Suprapubic skin (tissue), 4 donors: ENCODE measurements around the gene S1PR5.

Source experiments
- EP300 ChIP-seq: sonication (generic); formaldehyde crosslinking; IDR thresholded peaks from one replicate; pipeline ENCODE4 v1.6.1; 2017; ENCODE audit warnings: antibody characterized with exemption
- POLR2A ChIP-seq, 2 donors: fragments of 450-650 bp; IDR thresholded peaks; one replicate each; pipeline ENCODE4 v1.6.1; 2017; ENCODE audit warnings: antibody characterized with exemption in 2 of 2, mild to moderate bottlenecking in 2 of 2, moderate library complexity in 2 of 2
- POLR2AphosphoS5 ChIP-seq, 3 donors: sonication (generic); formaldehyde crosslinking; IDR thresholded peaks; one replicate each; pipeline ENCODE4 v1.6.1; 2017; ENCODE audit warnings: antibody characterized with exemption in 3 of 3
- TF ChIP-seq, protein P1 (sequence below), 2 donors: fragments of 200-600 bp in 1 of 2; fragments of 450-650 bp in 1 of 2; sonication (generic) in 1 of 2; IDR thresholded peaks; one replicate each; pipeline ENCODE4 v1.5.1; 2016 to 2019; ENCODE audit warnings: antibody characterized with exemption in 2 of 2, mild to moderate bottlenecking in 1 of 2, moderate library complexity in 1 of 2

DNA sequence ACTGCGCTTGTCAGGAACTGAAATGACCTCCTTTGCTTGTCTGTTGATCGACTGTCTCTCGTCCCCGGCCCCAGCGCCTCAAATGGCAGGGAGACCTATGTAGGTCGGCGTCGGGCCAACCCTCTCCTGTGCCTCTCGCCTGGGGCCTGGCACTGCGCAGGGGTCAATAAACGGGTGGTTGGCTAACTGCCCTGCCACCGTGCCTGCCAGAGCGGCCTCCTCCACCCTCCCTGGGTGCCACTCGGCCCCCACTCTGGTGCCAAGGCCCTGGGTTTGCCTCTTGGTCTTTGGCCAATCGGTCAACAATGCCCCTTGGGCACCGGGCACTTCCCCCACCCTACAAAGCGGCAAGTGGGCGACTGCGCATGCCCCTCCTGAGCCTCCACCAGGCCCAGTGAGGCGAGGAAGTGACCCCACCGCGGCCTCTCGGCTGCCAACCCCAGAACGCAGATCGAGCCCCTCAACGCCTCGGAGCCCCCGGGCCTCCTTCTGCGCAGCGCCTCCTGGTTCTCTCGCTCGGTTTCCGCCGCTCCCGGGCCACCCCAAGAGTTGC lies 15.2 kb downstream of the S1PR5 start:
- TF ChIP-seq, protein P1, sequence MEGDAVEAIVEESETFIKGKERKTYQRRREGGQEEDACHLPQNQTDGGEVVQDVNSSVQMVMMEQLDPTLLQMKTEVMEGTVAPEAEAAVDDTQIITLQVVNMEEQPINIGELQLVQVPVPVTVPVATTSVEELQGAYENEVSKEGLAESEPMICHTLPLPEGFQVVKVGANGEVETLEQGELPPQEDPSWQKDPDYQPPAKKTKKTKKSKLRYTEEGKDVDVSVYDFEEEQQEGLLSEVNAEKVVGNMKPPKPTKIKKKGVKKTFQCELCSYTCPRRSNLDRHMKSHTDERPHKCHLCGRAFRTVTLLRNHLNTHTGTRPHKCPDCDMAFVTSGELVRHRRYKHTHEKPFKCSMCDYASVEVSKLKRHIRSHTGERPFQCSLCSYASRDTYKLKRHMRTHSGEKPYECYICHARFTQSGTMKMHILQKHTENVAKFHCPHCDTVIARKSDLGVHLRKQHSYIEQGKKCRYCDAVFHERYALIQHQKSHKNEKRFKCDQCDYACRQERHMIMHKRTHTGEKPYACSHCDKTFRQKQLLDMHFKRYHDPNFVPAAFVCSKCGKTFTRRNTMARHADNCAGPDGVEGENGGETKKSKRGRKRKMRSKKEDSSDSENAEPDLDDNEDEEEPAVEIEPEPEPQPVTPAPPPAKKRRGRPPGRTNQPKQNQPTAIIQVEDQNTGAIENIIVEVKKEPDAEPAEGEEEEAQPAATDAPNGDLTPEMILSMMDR (IDR thresholded peaks at IDR 0.05), result no peak
- TF ChIP-seq POLR2AphosphoS5 (IDR thresholded peaks at IDR 0.05) (no peak), POLR2A (IDR thresholded peaks at IDR 0.05) (no peak), EP300 (no peak)
